ENCODE results near the gene KSR1.
"Not testable (repeated sequence)": the region's sequence is repeated elsewhere in the genome, so short reads cannot be mapped to it uniquely, and the experiment has no call there.

KSR1 gene

DNA sequence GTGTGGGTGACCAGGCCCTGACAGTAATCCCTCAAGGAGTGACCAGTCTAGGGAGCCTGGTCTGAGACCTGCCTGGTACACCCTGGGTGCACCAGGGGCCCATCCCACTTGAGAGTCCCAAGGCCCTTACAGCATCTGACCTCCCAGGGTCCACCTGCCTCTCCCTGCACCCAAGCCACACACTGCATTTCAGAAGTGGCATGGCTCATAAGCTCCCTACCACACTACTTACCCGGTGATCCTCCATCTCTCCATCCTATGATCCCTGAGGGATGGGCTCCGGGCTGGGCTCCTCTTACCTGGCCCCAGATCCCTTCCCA, 215.3 kb downstream of the KSR1 start:
- Histone ChIP-seq H3K9ac (no peak overlapping the region), H3K27me3 (ENCODE audit: insufficient read depth, low read depth) (no peaks in the 10 kb centered on the region), H3K27ac (no peak overlapping the region), H3K36me3 (ENCODE audit: insufficient read depth) (no peaks in the 10 kb centered on the region), H3K4me2 (no peak overlapping the region), H4K20me1 (ENCODE audit: insufficient read depth) (no peaks in the 10 kb centered on the region), H2AFZ (ENCODE audit: low read depth) (no peak overlapping the region), H3K79me2 (ENCODE audit: insufficient read depth, low read depth) (no peaks in the 10 kb centered on the region), H3K4me3 (IDR thresholded peaks at IDR 0.05; ENCODE audit: insufficient read depth, low read depth, low read length) (no peak overlapping the region), H3K4me1 (ENCODE audit: low read depth, poor library complexity, severe bottlenecking) (no peaks in the 10 kb centered on the region)
- TF ChIP-seq, protein P1, sequence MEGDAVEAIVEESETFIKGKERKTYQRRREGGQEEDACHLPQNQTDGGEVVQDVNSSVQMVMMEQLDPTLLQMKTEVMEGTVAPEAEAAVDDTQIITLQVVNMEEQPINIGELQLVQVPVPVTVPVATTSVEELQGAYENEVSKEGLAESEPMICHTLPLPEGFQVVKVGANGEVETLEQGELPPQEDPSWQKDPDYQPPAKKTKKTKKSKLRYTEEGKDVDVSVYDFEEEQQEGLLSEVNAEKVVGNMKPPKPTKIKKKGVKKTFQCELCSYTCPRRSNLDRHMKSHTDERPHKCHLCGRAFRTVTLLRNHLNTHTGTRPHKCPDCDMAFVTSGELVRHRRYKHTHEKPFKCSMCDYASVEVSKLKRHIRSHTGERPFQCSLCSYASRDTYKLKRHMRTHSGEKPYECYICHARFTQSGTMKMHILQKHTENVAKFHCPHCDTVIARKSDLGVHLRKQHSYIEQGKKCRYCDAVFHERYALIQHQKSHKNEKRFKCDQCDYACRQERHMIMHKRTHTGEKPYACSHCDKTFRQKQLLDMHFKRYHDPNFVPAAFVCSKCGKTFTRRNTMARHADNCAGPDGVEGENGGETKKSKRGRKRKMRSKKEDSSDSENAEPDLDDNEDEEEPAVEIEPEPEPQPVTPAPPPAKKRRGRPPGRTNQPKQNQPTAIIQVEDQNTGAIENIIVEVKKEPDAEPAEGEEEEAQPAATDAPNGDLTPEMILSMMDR (conservative IDR thresholded peaks at IDR 0.05; ENCODE audit: low read depth, low read length): no peak

DNA sequence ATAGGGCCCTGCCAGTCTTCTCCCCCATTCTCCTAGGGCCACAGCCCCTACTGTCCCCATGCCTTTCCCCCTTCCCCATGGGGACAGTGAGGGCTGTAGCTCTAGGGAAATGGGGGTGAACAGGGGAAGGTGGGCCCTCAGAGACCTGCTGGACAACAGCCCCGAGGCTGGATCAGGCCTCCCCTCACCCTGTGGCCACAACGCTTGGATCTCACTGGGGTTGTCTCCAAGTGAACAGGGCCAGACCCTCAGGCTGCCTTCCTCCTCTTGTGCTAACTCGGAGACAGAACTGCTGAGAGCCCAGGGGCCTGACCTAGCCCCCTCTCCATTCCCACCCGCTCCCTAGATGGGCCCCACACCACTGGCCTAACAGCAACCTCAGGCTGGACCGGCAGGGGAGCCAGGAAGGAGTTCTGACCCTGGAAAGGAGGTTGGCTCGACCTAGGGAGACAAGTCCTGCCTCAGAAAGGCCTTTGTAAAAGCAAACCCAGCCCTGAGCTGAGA, 215.8 kb downstream of the KSR1 start:
- not testable (repeated sequence) for H2AFZ ChIP-seq (ENCODE audit: low read depth); H3K4me1 ChIP-seq (ENCODE audit: low read depth, poor library complexity, severe bottlenecking)

DNA sequence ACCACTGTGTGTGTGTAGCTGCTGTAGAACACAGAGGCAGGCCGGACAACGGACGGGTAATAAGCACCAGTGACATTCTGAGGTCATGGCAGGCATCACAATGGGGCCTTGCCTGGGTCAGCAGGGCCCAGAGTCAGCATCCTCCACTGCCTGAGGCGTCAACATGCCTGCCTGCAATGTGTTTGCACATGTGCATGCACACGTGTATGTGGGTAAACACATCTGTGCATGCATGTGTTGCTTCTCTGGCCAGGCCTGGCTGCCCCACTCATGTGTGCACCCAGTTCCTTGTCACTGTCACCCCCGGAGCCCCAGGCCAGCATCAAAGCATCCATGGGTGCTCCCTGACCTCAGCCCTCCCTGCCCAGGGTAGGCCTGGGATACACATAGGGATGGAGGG, 218.1 kb downstream of the KSR1 start:
- Histone ChIP-seq H3K9ac (no peak overlapping the region), H3K36me3 (ENCODE audit: insufficient read depth) (no peaks in the 10 kb centered on the region), H3K4me1 (ENCODE audit: low read depth, poor library complexity, severe bottlenecking) (no peaks in the 10 kb centered on the region), H3K4me2 (no peak overlapping the region), H3K79me2 (ENCODE audit: insufficient read depth, low read depth) (no peaks in the 10 kb centered on the region), H3K27ac (no peak overlapping the region), H2AFZ (ENCODE audit: low read depth) (no peak overlapping the region), H3K27me3 (ENCODE audit: insufficient read depth, low read depth) (no peaks in the 10 kb centered on the region), H4K20me1 (ENCODE audit: insufficient read depth) (no peaks in the 10 kb centered on the region), H3K4me3 (IDR thresholded peaks at IDR 0.05; ENCODE audit: insufficient read depth, low read depth, low read length) (no peak overlapping the region)
- TF ChIP-seq, protein P1 (conservative IDR thresholded peaks at IDR 0.05; ENCODE audit: low read depth, low read length): no peak

More for the DNA sequence above, 215.8 kb downstream of the KSR1 start:
- not testable (repeated sequence) for H3K79me2 ChIP-seq (ENCODE audit: insufficient read depth, low read depth); H3K36me3 ChIP-seq (ENCODE audit: insufficient read depth); H3K27me3 ChIP-seq (ENCODE audit: insufficient read depth, low read depth); H3K4me2 ChIP-seq; H3K9ac ChIP-seq; H3K27ac ChIP-seq; H3K4me3 ChIP-seq (IDR thresholded peaks at IDR 0.05; ENCODE audit: insufficient read depth, low read depth, low read length); H4K20me1 ChIP-seq (ENCODE audit: insufficient read depth)
